WTC11 (cell line): Measurements from ENCODE around the gene FBRSL1. TPM values are rescaled to one million over a fixed set of nuclear protein-coding genes. Genes with fewer than 3 reads are reported as not detected.

Experiments
- ATAC-seq: fragments of 200-7000 bp; cut with Tn5 transposase; 2 replicates; pipeline ENCODE4 v1.10.0; 2021; ENCODE audit warnings: mild to moderate bottlenecking, moderate library complexity
- CTCF ChIA-PET: fragments of 300-600 bp; sonication (Branson Sonifier 250); formaldehyde crosslinking; loops from one replicate; lab custom pipeline; 2021; ENCODE audit warnings: antibody characterized with exemption; lab: Charles Lee
- POLR2A ChIA-PET: fragments of 350-600 bp; sonication (Branson Sonifier 250); formaldehyde crosslinking; loops from one replicate; lab custom pipeline; 2021; ENCODE audit warnings: antibody characterized with exemption; lab: Charles Lee
- DNase-seq: peaks from one replicate; pipeline ENCODE4 v3.0.0; 2021; ENCODE audit warnings: low spot score
- H3K27ac Mint-ChIP-seq: 2 replicates; pipeline ENCODE4 v1.8.0; 2021; ENCODE audit warnings: mixed read lengths
- H3K27me3 Mint-ChIP-seq: 2 replicates; pipeline ENCODE4 v1.8.0; 2021; ENCODE audit warnings: low read depth, mild to moderate bottlenecking, moderate library complexity, mixed read lengths
- H3K36me3 Mint-ChIP-seq: 2 replicates; pipeline ENCODE4 v1.8.0; 2021; ENCODE audit warnings: mixed read lengths
- H3K4me1 Mint-ChIP-seq: 2 replicates; pipeline ENCODE4 v1.8.0; 2022; ENCODE audit warnings: mixed read lengths
- H3K4me3 Mint-ChIP-seq: 2 replicates; pipeline ENCODE4 v1.8.0; 2021; ENCODE audit warnings: mild to moderate bottlenecking, moderate library complexity, mixed read lengths
- H3K9me3 Mint-ChIP-seq: 2 replicates; pipeline ENCODE4 v1.8.0; 2021; ENCODE audit warnings: mixed read lengths
- CBFB ChIP-seq: sonication (generic); formaldehyde crosslinking; IDR thresholded peaks from 2 replicates; pipeline ENCODE4 v1.8.1; 2022; ENCODE audit warnings: mild to moderate bottlenecking, low read depth, missing genetic modification reagents
- FOXJ3 ChIP-seq: sonication (generic); formaldehyde crosslinking; IDR thresholded peaks from 2 replicates; pipeline ENCODE4 v1.9.0; 2021; ENCODE audit warnings: missing genetic modification reagents, mild to moderate bottlenecking, borderline replicate concordance
- FOXK1 ChIP-seq: sonication (generic); formaldehyde crosslinking; IDR thresholded peaks from 2 replicates; pipeline ENCODE4 v1.8.0; 2022; ENCODE audit warnings: mild to moderate bottlenecking, moderate library complexity, missing genetic modification reagents
- FOXP1 ChIP-seq: sonication (generic); formaldehyde crosslinking; IDR thresholded peaks from 2 replicates; pipeline ENCODE4 v1.8.0; 2022; ENCODE audit warnings: missing genetic modification reagents, mild to moderate bottlenecking, moderate library complexity, borderline replicate concordance
- GABPB1 ChIP-seq: sonication (generic); formaldehyde crosslinking; IDR thresholded peaks from 2 replicates; pipeline ENCODE4 v1.8.1; 2023; ENCODE audit warnings: mild to moderate bottlenecking, missing genetic modification reagents
- KAT7 ChIP-seq: sonication (generic); formaldehyde crosslinking; IDR thresholded peaks from 2 replicates; pipeline ENCODE4 v1.8.1; 2023; ENCODE audit warnings: missing genetic modification reagents, mild to moderate bottlenecking, borderline replicate concordance
- NR2C2 ChIP-seq: sonication (generic); formaldehyde crosslinking; IDR thresholded peaks from 2 replicates; pipeline ENCODE4 v1.8.0; 2022; ENCODE audit warnings: mild to moderate bottlenecking, missing genetic modification reagents
- PRRX2 ChIP-seq: fragments of 250-450 bp; sonication (Bioruptor Pico); IDR thresholded peaks from 2 replicates; pipeline ENCODE4 v1.8.0; 2021; ENCODE audit warnings: mild to moderate bottlenecking
- RELA ChIP-seq: sonication (generic); formaldehyde crosslinking; IDR thresholded peaks from 2 replicates; pipeline ENCODE4 v1.8.1; 2022; ENCODE audit warnings: missing genetic modification reagents, mild to moderate bottlenecking, borderline replicate concordance
- SP1 ChIP-seq: sonication (generic); formaldehyde crosslinking; conservative IDR thresholded peaks from 2 replicates; pipeline ENCODE4 v1.8.1; 2022; ENCODE audit warnings: missing genetic modification reagents
- TEAD1 ChIP-seq: sonication (generic); formaldehyde crosslinking; IDR thresholded peaks from 2 replicates; pipeline ENCODE4 v1.8.0; 2022; ENCODE audit warnings: mild to moderate bottlenecking, missing genetic modification reagents
- TEAD4 ChIP-seq: sonication (generic); formaldehyde crosslinking; IDR thresholded peaks from 2 replicates; pipeline ENCODE4 v1.8.0; 2022; ENCODE audit warnings: mild to moderate bottlenecking, missing genetic modification reagents
- ZNF317 ChIP-seq: sonication (generic); formaldehyde crosslinking; IDR thresholded peaks from 2 replicates; pipeline ENCODE4 v1.8.1; 2023; ENCODE audit warnings: low read depth, mild to moderate bottlenecking, moderate library complexity, missing genetic modification reagents, borderline replicate concordance
- ZNF423 ChIP-seq: fragments of 250-450 bp; sonication (Bioruptor Pico); IDR thresholded peaks from 2 replicates; pipeline ENCODE4 v2.1.2; 2022; ENCODE audit warnings: mild to moderate bottlenecking, moderate library complexity
- total RNA-seq: library from RNA; stranded (reverse); gene quantifications from 3 replicates; pipeline ENCODE4 v1.2.3, GENCODE V29; 2021
- TF ChIP-seq, protein P1 (sequence below): sonication (generic); formaldehyde crosslinking; IDR thresholded peaks from 2 replicates; pipeline ENCODE4 v1.8.1; 2022; ENCODE audit warnings: mild to moderate bottlenecking, moderate library complexity, missing genetic modification reagents
- TF ChIP-seq, protein P2 (sequence below): sonication (generic); formaldehyde crosslinking; IDR thresholded peaks from 2 replicates; pipeline ENCODE4 v1.8.0; 2022; ENCODE audit warnings: mild to moderate bottlenecking, missing genetic modification reagents
- TF ChIP-seq, protein P3 (sequence below): fragments of 250-450 bp; sonication (Bioruptor Pico); conservative IDR thresholded peaks from 2 replicates; pipeline ENCODE4 v1.9.0; 2021; ENCODE audit warnings: mild to moderate bottlenecking
- TF ChIP-seq, protein P4 (sequence below): sonication (generic); formaldehyde crosslinking; IDR thresholded peaks from 2 replicates; pipeline ENCODE4 v1.8.1; 2023; ENCODE audit warnings: mild to moderate bottlenecking, missing genetic modification reagents
- TF ChIP-seq, protein P5 (sequence below): fragments of 250-450 bp; sonication (Bioruptor Pico); IDR thresholded peaks from 2 replicates; pipeline ENCODE4 v1.9.0; 2021; ENCODE audit warnings: moderate library complexity, mild to moderate bottlenecking, inconsistent platforms, borderline replicate concordance
- TF ChIP-seq, protein P6 (sequence below): sonication (generic); formaldehyde crosslinking; IDR thresholded peaks from 2 replicates; pipeline ENCODE4 v1.8.1; 2023; ENCODE audit warnings: mild to moderate bottlenecking, missing genetic modification reagents, borderline replicate concordance

FBRSL1 gene
- total RNA-seq, 1 experiment from 2014 or later: 129 TPM

DNA sequence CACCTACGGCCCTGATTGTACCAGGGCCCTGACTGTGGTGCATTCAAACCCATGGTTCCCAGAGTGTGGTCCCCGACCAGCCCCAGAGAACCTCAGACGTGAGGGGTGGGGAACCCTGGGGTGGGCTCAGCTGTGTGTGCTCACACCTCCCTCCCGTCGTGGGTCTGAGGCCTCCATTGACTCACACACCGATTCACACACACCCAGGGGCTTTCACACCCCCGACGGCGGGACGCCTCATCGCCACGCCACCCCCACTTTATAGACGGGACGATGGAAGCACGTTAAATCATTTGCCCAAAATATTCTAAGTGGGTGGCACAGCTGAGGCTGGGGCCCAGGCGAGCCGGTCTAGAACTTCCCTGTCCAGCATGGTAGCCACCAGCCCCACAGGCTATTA lies 3.4 kb upstream of the FBRSL1 start:
- Mint-ChIP-seq H3K4me1 (peaks cover 13% of the 10 kb centered on the region), H3K4me3 (no peak overlapping the region), H3K27ac (no peak overlapping the region)
- ATAC-seq: no peak
- CTCF ChIA-PET: interaction anchor here (1.1 to 1.7 kb wide), 3 partner anchors 37 to 75 kb away, joined by 3 to 5 read pairs (median 4); no protein-coding TSS in a partner anchor
- no peak for DNase-seq
- POLR2A ChIA-PET: no interaction called here
- TF ChIP-seq GABPB1 (CRISPR knock-in tag) (no peak), TEAD1 (no peak), ZNF423 (CRISPR knock-in tag) (no peak), SP1 (CRISPR knock-in tag) (no peak), TEAD4 (CRISPR knock-in tag) (no peak), FOXK1 (CRISPR knock-in tag) (no peak), PRRX2 (CRISPR knock-in tag) (no peak), NR2C2 (CRISPR knock-in tag) (no peak)
- TF ChIP-seq, protein P1, sequence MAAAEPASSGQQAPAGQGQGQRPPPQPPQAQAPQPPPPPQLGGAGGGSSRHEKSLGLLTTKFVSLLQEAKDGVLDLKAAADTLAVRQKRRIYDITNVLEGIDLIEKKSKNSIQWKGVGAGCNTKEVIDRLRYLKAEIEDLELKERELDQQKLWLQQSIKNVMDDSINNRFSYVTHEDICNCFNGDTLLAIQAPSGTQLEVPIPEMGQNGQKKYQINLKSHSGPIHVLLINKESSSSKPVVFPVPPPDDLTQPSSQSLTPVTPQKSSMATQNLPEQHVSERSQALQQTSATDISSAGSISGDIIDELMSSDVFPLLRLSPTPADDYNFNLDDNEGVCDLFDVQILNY (CRISPR knock-in tag): no peak
- TF ChIP-seq, protein P2, sequence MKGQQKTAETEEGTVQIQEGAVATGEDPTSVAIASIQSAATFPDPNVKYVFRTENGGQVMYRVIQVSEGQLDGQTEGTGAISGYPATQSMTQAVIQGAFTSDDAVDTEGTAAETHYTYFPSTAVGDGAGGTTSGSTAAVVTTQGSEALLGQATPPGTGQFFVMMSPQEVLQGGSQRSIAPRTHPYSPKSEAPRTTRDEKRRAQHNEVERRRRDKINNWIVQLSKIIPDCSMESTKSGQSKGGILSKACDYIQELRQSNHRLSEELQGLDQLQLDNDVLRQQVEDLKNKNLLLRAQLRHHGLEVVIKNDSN: no peak
- TF ChIP-seq, all 79 proteins: peak for 0
- no peaks in the 10 kb centered on the region for H3K36me3 Mint-ChIP-seq
- no peaks in the 10 kb centered on the region for H3K9me3 Mint-ChIP-seq
- peaks cover 74% of the 10 kb centered on the region for H3K27me3 Mint-ChIP-seq

DNA sequence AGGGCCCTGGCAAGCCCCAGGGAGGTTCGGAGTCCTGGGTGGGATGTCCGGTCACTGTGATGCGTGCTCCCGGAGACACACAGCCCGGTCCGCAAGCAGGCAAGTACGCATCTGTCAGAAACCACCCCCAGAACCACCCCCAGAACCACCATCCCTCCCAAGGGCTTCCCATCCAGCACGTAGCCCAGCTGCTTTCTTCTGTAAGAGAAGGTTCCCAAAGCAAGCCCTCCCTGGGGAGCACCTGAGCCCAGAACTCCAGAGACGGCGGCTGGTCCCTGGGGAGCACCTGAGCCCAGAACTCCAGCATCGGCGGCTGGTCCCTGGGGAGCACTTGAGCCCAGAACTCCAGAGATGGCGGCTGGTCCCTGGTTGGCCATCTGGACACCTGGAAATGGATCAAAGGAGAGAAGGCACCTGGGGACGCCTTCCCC lies 2.6 kb upstream of the FBRSL1 start:
- Mint-ChIP-seq H3K4me1 (peaks cover 19% of the 10 kb centered on the region), H3K9me3 (no peaks in the 10 kb centered on the region), H3K27me3 (peaks cover 67% of the 10 kb centered on the region), H3K4me3 (no peak overlapping the region), H3K36me3 (no peaks in the 10 kb centered on the region), H3K27ac (no peak overlapping the region)
- DNase-seq: no peak
- ChIA-PET POLR2A (no interaction called here), CTCF (interaction anchor here (0.6 to 1.7 kb wide), 3 partner anchors 28 to 74 kb away, joined by 3 to 4 read pairs (median 3); no protein-coding TSS in a partner anchor)
- ATAC-seq: no peak
- TF ChIP-seq ZNF317 (CRISPR knock-in tag): no peak
- TF ChIP-seq NR2C2 (CRISPR knock-in tag): no peak
- TF ChIP-seq, protein P3, sequence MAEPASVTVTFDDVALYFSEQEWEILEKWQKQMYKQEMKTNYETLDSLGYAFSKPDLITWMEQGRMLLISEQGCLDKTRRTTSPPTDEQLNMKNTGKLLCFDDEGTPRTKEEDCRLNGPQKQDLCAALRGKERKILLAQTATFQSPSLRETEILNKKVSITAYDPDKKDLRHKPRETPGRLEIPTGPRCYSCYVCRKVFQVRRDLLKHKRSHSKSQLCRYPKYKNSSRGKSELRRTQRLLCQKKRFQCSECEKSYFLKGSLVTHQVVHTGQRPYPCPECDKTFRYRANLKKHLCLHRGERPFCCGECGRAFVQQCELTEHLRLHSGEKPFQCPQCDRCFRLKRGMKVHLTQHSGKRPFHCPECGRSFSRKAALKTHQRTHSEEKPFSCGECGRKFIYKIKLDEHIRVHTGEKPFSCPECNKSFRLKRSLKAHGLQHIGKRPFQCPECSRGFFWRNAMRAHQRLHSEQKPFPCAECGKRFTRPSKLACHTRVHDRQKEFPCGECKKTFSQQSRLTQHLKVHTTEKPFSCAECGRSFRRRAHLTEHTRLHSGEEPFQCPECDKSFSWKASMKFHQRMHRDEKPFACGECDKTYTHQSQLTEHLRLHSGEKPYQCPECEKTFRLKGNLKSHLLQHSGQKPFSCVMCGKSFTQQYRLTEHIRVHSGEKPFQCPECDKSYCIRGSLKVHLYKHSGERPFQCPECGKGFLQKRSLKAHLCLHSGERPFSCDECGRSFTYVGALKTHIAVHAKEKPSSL (CRISPR knock-in tag): no peak
- TF ChIP-seq, protein P4, sequence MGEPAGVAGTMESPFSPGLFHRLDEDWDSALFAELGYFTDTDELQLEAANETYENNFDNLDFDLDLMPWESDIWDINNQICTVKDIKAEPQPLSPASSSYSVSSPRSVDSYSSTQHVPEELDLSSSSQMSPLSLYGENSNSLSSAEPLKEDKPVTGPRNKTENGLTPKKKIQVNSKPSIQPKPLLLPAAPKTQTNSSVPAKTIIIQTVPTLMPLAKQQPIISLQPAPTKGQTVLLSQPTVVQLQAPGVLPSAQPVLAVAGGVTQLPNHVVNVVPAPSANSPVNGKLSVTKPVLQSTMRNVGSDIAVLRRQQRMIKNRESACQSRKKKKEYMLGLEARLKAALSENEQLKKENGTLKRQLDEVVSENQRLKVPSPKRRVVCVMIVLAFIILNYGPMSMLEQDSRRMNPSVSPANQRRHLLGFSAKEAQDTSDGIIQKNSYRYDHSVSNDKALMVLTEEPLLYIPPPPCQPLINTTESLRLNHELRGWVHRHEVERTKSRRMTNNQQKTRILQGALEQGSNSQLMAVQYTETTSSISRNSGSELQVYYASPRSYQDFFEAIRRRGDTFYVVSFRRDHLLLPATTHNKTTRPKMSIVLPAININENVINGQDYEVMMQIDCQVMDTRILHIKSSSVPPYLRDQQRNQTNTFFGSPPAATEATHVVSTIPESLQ (CRISPR knock-in tag): no peak

DNA sequence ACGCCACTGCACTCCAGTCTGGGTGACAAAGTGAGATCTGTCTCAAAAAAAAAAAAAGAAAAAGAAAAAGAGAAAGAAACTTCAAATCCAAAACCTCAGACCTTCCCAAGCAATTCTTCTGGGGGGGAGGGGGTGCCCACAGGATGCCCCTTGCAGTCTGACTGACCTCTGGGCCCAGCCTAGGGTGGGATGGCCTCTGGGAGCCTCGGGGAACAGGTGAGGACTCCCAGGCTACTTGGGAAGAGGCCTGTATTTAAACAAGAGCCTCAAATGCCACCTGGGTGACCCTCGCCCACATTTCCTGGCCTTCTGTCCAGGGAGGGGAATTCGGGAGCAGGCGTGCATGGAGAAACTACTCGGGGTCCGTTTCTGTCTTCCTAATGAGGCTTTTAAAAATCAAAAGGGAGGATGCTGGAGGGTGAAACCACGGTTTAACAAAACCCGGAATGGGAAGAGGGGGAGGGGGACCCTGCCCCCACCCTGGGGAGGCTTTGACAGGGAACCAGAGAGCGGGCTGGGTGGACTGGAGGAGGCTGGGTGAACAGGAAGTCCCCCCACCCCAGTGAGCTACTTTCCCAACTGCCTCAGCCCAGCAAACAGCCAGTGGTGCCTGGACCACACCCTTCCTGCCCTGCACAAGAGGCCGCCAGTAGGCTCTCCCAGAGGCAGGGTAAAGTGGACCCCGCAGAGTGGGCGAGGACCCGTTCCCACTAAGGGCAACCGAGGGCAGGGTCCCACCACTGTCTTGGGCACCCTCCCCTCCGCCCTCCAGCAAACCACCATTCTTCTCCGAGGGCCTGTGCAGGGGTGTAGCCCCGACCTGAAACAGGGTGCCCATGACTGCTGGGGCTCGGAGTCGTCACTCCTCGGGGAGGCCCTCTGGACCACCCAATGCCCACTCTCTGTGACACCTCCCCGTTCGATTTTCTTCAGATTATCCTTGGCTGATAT lies 1.5 kb upstream of the FBRSL1 start:
- Mint-ChIP-seq H3K36me3 (no peaks in the 10 kb centered on the region), H3K27me3 (peaks cover 56% of the 10 kb centered on the region), H3K27ac (no peak overlapping the region), H3K9me3 (no peaks in the 10 kb centered on the region), H3K4me1 (peaks cover 19% of the 10 kb centered on the region), H3K4me3 (peak overlapping the region; percentile 56)
- ATAC-seq (no peak), DNase-seq (no peak)
- CTCF ChIA-PET: no interaction called here
- POLR2A ChIA-PET: no interaction called here
- TF ChIP-seq CBFB (CRISPR knock-in tag) (no peak), RELA (no peak), FOXJ3 (no peak), PRRX2 (CRISPR knock-in tag) (no peak), KAT7 (CRISPR knock-in tag) (no peak), ZNF423 (CRISPR knock-in tag) (no peak), FOXP1 (CRISPR knock-in tag) (no peak)
- TF ChIP-seq, protein P5, sequence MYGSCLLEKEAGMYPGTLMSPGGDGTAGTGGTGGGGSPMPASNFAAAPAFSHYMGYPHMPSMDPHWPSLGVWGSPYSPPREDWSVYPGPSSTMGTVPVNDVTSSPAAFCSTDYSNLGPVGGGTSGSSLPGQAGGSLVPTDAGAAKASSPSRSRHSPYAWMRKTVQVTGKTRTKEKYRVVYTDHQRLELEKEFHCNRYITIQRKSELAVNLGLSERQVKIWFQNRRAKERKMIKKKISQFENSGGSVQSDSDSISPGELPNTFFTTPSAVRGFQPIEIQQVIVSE (CRISPR knock-in tag): no peak
- TF ChIP-seq, protein P6, sequence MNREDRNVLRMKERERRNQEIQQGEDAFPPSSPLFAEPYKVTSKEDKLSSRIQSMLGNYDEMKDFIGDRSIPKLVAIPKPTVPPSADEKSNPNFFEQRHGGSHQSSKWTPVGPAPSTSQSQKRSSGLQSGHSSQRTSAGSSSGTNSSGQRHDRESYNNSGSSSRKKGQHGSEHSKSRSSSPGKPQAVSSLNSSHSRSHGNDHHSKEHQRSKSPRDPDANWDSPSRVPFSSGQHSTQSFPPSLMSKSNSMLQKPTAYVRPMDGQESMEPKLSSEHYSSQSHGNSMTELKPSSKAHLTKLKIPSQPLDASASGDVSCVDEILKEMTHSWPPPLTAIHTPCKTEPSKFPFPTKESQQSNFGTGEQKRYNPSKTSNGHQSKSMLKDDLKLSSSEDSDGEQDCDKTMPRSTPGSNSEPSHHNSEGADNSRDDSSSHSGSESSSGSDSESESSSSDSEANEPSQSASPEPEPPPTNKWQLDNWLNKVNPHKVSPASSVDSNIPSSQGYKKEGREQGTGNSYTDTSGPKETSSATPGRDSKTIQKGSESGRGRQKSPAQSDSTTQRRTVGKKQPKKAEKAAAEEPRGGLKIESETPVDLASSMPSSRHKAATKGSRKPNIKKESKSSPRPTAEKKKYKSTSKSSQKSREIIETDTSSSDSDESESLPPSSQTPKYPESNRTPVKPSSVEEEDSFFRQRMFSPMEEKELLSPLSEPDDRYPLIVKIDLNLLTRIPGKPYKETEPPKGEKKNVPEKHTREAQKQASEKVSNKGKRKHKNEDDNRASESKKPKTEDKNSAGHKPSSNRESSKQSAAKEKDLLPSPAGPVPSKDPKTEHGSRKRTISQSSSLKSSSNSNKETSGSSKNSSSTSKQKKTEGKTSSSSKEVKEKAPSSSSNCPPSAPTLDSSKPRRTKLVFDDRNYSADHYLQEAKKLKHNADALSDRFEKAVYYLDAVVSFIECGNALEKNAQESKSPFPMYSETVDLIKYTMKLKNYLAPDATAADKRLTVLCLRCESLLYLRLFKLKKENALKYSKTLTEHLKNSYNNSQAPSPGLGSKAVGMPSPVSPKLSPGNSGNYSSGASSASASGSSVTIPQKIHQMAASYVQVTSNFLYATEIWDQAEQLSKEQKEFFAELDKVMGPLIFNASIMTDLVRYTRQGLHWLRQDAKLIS (CRISPR knock-in tag): no peak
